NCI-H1417 treated with DMSO at 0.1 percent for 48 hours (cell line): Measurements from ENCODE around the gene KCNT2.

Experiments
- DNase-seq: peaks from one replicate; lab custom pipeline; 2025; lab: John Stamatoyannopoulos, UW

The KCNT2 gene

DNA sequence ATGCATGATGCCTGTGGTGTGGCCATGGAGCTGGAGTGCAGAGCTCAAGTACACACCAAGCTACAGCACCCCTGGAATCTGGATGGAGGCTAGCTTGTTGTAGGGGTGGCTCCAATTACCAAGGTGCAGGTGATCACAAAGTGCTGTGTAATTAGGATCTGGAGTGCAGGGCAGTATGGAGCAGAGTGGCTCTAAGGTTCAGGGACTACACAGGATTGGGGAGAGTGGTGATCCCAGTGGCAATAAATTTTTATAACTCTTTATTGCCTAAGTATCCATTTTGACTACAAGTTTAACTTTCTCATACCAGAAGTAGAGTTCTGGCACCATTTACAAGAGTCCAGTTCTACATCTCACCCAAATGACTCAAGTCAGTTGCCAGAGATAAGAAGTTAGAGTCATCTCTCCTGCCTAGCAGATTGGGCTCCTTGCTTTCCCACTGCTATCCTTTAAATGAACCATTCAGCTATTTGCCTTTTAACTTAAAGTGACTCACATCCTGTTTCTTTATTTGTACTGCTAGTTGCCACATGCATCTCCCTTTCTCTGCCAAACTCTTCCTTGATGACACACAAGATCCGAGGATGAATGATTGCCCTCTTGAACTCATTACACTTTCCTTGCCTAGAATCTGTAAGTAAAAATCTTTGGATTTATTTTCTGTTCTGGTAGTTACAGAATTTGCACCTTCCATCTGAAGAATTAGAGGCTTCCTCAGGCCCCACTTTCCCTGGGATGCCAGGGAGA, 427.2 kb downstream of the KCNT2 start:
- DNase-seq, result no peak

DNA sequence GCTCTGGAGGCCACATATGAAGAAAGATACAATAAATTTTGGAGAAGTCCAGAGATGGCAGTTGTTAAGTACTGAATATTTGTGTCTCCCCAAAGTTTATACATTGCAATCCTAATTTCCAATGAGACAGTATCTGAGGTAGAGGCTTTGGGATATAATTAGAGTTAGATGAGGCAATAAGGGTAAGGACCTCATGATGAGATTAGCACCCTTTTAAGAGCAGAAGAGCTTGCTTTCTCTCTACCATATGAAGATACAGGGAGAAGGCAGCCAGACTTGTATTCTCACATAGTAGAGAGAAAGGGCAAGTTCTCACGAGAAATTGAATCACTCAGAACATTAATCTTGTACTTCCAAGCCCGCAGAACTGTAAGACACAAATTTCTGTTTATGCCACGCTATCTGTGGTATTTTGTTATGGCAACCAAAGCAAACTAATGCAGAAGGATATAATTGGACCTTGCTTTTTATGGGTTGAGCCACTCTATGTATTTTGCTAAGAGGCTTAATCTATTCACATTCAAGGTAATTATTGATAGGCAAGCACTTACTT, 430.1 kb downstream of the KCNT2 start:
- DNase-seq, result no peak
